HG03280 (cell line): Measurements from ENCODE around the gene PHACTR2.
A peak's percentile ranks its signal among the peaks of the same experiment; 100 is the strongest.

ENCODE experiments used
- ATAC-seq: cut with Tn5 transposase; IDR thresholded peaks from one replicate; pipeline ENCODE4 v1.9.1; 2021; ENCODE audit warnings: mild to moderate bottlenecking, moderate library complexity; ENCODE audit not compliant: unreplicated experiment

The PHACTR2 gene

DNA sequence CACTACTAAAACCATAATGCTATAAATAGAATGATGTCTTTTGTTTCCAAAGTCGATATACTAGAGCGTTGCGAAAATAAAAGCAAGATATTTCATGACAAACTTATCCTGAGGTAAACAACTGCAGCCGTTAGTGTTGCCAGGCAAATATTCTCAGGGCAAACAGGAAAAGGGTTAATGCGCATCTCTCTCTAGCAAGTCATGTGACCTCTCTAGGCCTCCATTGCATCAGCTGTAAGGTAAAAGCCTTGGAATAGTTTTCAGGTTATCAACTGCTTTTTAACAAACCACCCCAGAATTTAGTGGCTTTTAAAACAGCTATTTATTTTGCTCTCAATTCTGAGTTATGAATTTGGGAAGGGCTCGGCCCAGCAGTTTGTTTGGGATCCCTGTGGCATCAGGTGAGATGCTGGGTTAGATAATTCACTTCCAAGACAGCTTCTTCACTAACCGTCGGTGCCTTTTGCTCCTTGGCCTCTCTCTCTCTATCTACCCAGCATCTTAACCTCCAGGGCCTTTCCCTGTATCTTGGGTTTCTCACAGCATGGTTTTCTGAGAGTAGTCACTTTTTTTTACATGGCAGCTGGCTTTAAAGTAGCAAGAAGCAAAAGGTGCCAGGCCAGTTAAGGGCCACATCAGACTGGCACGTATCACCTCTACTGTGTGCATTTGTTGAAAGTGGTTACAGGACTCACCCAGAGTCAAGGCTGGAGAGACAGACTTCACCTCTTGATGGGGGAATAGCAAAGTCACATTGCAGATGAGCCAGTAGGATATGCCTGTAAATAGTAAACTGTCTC, 126.2 kb downstream of the PHACTR2 start:
- no peak for ATAC-seq

- no peak for ATAC-seq
Measured at GRCh38 chr6:143804835-143805239, 127.1 kb downstream of the PHACTR2 start.

GRCh38 chr6:143806282-143807102, 128.7 kb downstream of the PHACTR2 start:
- no peak for ATAC-seq

DNA sequence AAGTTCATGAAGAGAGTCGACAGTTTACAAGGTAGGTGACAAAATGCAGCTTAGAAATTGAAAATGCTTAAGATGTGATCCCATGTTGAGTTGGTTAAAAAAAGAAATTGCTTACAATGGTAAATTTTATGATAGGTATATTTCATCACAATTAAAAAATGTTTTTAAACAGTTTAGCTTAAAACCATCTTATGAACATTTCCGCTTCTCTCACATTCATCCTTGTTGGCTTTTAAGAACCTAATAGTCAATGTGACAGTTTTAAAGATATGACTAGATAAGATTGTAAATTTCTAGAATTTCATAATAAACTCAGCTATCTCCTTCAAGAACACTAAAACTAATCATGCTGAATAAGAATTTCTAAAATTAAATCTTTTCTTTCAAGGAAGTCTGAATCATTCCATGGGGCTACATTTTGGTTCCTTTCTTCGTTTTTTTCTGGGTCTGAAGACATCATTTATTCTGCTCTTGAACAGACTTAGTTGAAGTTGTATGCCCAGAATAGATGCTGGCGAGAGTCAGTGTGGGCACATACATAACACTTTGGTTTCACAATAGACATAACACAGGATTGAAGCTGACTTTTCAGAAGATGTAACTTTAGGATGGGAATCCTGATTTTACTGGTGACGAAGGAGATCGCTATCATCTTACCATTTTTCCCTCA, 129.5 kb downstream of the PHACTR2 start:
- ATAC-seq: no peak

GRCh38 chr6:143810745-143811144, 133.0 kb downstream of the PHACTR2 start:
- ATAC-seq: no peak

DNA sequence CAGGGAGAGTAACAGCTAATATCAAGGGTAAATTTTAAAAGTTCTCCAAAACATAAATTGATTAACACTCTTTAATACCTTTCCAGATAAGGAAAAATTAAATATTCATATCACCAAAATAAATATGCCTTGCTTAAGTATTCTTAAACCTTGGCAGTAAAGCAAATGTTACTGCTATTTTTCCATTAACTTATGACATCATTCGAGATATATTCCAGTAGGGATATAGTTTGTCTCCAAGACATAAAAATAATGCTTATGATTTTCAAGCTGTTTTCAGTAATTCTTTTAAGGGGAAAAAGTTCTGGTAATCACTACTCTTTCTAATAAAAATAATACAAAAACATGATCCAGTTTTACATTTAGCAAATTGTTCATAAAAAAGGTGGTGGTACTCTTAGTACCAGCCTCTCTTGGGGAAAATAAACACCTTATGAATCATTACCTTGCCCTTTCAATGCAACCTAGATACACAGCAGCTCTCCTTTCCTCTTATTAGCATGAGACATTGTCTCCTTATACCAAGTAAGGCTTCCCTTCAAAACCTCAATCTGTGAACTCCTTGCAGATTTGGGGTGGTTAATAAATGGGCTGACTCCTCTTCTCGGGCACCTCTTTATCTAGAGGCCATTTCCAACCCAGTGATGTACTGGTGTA, 133.9 kb downstream of the PHACTR2 start:
- no peak for ATAC-seq

DNA sequence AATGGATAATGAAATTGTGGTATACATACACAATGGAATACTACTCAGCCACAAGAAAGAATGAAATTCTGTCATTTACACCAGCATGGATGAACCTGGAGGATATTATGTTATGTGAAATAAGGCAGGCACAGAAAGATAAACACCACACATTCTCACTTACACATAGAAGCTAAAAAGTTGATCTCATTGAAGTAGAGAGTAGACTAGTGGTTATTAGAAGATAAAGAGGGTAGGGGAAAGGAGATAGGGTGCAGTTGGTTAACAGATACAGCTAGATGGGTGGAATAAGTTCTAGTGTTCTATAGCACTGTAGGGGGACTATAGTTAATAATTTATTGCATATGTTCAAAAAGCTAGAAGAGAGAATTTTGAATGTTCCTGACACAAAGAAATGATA, 139.9 kb downstream of the PHACTR2 start:
- no peak for ATAC-seq

GRCh38 chr6:143821359-143821758, 143.6 kb downstream of the PHACTR2 start:
- no peak for ATAC-seq

DNA sequence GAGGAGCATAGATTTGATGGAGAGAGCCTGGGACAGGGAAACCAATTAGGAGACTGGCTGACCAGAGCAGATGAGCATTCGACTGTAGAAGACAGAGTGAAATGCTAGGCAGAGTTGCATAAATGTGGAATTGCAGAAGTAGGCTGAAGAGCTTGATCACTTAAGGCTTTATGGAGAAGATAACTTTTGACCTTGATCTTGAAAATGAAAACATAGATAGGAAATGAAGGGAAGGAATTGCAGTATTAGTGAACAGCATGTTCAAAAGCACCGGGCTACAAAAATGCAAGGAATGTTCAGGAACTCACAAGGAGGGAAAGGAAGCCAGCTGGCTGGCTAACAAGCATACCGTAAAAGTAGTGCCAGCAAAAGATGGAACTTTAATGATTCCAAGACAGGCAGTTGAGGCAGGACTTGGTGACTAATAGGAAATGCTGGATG, 144.8 kb downstream of the PHACTR2 start:
- no peak for ATAC-seq

GRCh38 chr6:143823548-143823947, 145.8 kb downstream of the PHACTR2 start:
- no peak for ATAC-seq

DNA sequence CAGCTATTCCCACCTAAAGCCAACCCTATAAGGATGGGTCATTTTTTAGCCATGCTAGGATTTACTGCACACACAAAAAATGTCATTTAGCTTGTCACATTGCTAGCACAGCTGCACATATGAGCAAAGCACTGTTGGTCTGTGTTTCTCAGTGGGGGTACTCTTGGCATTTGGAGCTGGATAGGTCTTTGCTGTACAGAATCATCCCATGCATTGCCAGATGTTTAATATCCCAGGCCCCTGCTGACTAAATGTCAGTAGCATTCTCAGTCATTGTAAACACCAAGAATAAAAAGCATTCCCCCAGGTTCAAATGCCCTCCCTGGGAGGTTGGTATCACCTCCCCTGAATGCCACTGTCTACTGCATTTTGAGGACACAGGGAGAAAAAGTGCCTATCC, 150.8 kb downstream of the PHACTR2 start:
- ATAC-seq: no peak

DNA sequence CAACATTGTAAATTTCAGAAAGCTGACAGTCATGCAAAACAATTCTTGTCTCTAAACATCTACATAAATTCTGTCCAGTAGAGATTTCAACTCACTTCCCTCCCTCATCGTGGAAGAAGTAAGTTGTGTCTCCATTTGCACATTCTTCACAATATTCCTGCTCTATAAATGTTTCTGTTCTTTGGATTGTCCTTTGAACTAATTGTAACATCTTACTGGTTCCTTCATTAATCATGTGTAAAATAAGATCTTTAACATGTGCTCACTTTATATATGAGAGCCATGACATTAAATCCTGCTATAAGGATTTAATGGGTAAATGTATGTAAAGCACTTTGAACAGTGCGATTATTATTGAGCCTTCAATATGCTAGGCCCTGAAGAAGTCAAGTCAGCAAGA, 158.4 kb downstream of the PHACTR2 start:
- no peak for ATAC-seq

DNA sequence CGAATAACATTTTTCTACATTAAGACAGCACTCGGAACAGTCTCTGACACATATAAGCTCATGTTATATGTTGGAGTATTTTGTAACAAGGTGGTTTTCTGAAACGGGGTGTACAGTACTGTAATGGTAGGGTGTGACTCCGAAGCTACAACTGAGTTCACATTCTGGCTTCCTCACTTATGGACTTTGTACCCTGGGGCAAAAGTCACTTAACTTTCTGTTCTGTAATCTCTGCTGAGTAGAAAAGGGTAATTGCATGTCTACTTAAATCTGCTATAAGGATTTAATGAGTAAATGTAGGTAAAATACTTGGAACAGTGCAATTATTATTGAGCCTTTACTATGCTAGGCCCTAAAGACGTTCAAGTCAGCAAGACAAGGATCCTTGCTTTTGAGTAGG, 160.6 kb downstream of the PHACTR2 start:
- no peak for ATAC-seq

- no peak for ATAC-seq
Measured at GRCh38 chr6:143839196-143839595, 161.4 kb downstream of the PHACTR2 start.

- no peak for ATAC-seq
Measured at GRCh38 chr6:143840595-143841265, 163.0 kb downstream of the PHACTR2 start.

- peak; percentile 21 for ATAC-seq
Measured at GRCh38 chr6:143842461-143842901, 164.7 kb downstream of the PHACTR2 start.

- ATAC-seq: peak; percentile 100
Measured at GRCh38 chr6:143842902-143843676, 165.3 kb downstream of the PHACTR2 start, which contains the start of gene LTV1. Gene LTV1 (plus strand): TSS chr6:143843338. CDS start chr6:143843478, 140 bp downstream.

- peak; percentile 13 for ATAC-seq
Measured at GRCh38 chr6:143843677-143843999, 165.9 kb downstream of the PHACTR2 start.

- ATAC-seq: no peak
Measured at GRCh38 chr6:143844006-143844405, 166.2 kb downstream of the PHACTR2 start.

DNA sequence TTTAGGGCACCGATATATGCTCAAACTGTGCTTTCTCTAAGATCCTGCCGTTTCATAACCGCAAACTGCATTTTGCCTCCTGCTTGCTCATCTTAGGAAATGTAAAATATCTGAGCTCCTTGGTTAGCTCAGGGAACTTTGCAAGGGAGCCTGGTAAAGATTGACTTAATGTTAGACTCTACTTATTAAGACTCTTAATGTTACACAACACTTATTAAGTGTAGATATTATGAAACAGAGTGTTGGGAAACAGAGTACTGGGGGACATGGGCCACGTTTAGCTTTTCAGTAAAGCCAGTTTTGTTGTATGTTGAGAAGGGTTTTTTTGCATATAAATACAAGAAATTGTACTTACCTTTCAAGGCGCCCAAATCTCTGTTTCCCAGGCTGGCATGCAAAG, 167.3 kb downstream of the PHACTR2 start:
- ATAC-seq: no peak
